A549 (cell line): ENCODE measurements around the gene ALOX5.
"Not testable (repeated sequence)": the region's sequence is repeated elsewhere in the genome, so short reads cannot be mapped to it uniquely, and the experiment has no call there.

Experiments
- POLR2A ChIP-seq: IDR thresholded peaks from 2 replicates; pipeline ENCODE4 v1.6.1; 2012; ENCODE audit warnings: mild to moderate bottlenecking, low read length
- TF ChIP-seq, protein P1 (sequence below): fragments of >200 bp; sonication (Bioruptor Twin); formaldehyde crosslinking; IDR thresholded peaks from 3 replicates; pipeline ENCODE4 v1.5.1; 2016
- TF ChIP-seq, protein P2 (sequence below): fragments of 250-450 bp; sonication (Bioruptor Pico); IDR thresholded peaks from 2 replicates; pipeline ENCODE4 v1.5.0; 2020; ENCODE audit warnings: low read depth, mild to moderate bottlenecking, moderate library complexity

- TF ChIP-seq, protein P1, sequence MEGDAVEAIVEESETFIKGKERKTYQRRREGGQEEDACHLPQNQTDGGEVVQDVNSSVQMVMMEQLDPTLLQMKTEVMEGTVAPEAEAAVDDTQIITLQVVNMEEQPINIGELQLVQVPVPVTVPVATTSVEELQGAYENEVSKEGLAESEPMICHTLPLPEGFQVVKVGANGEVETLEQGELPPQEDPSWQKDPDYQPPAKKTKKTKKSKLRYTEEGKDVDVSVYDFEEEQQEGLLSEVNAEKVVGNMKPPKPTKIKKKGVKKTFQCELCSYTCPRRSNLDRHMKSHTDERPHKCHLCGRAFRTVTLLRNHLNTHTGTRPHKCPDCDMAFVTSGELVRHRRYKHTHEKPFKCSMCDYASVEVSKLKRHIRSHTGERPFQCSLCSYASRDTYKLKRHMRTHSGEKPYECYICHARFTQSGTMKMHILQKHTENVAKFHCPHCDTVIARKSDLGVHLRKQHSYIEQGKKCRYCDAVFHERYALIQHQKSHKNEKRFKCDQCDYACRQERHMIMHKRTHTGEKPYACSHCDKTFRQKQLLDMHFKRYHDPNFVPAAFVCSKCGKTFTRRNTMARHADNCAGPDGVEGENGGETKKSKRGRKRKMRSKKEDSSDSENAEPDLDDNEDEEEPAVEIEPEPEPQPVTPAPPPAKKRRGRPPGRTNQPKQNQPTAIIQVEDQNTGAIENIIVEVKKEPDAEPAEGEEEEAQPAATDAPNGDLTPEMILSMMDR = not testable (repeated sequence)
- not testable (repeated sequence) for TF ChIP-seq POLR2A
- TF ChIP-seq, protein P2, sequence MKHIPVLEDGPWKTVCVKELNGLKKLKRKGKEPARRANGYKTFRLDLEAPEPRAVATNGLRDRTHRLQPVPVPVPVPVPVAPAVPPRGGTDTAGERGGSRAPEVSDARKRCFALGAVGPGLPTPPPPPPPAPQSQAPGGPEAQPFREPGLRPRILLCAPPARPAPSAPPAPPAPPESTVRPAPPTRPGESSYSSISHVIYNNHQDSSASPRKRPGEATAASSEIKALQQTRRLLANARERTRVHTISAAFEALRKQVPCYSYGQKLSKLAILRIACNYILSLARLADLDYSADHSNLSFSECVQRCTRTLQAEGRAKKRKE (CRISPR knock-in tag) = not testable (repeated sequence)
These were observed 11.8 kb upstream of the ALOX5 start for GRCh38 chr10:45361983-45362799.
